ENCODE measurements around the gene TLR5.

DNA sequence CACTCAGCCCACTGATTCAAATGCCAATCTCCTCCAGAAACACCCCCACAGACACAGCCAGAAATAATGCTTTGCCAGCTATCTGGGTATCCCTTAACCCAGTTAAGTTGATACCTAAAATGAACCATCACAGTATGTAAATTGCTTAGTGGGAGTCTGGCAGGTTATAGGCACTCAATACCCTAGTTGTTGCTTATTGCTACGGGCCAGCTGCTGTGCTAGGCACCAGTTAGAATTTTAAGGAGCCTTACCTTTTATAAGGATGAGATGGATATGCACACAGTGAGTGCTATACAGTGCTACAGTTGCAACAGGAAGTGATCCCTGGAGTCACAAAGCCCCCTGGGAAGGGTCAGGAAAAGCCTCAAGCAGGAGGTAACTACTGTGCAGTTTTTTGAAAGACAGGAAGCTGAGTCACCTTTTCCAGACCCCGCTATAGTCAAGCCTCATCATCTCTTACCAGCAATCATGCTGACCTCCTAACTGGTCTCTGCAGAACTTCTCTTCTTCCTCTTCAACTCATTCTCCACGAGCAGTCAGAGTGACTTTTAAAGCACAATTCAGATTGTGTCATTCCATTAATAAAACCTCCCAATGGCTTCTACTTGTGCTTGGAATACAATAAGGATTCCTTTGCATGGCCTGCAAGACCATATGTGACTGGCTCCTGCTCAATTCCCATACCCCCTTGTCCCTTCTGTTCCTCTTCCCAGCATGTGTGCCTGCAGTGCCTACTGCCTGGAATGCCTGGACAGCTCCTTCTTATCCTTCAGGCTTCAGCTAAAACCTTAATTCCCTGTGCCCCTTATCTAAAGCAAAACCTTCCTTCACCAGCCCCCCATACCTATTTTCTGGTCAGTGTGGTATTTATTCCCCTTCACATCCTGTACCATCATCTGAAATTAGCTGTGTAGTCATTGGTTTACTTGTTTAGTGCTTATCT is 10.4 kb upstream of the TLR5 start:
- TF ChIP-seq CTCF (IDR thresholded peaks at IDR 0.05), result no peak
- no peak for TF ChIP-seq POLR2A (IDR thresholded peaks at IDR 0.05)

Measured in uterus (tissue), 2 donors.